GM12874 (cell line): ENCODE measurements around the gene SSBP3.

Source experiments
- TF ChIP-seq, protein P1 (sequence below): IDR thresholded peaks from 2 replicates; pipeline ENCODE4 v1.5.1; 2011; ENCODE audit warnings: low read depth, mild to moderate bottlenecking, control low read depth, low read length, moderate library complexity; ENCODE audit not compliant: insufficient read depth

Gene SSBP3

DNA sequence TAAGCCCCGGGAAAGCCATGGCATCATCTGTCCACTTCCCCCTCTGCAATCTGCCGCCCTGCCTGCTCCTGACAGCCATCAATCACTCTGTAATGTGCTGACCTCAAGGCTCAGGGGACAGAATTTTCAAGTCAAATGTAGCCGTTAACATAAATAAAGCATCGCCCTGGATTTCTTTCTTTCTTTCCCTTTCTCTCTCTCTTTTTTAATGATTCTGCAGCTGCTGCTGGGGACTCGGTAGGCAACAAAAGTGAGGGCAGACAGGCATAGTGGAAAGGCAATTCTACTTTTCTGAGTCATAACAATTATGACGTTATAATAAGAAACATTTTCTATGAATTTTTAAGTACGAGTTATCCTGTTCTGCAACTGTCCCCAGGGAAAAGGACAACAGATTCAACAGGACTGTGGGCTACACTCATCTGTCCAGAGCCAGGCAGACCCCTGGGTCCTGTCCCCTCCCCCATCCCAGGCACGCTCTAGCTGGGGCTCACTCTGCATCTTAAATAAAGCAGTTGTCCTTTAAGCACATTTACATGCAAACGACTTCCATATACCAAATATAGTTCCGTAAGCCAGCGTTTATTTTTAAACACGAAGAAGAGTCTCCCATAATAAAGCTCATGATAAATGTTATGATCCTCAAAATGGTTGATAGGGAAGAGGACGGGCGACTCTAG is 78.7 kb downstream of the SSBP3 start:
- TF ChIP-seq, protein P1, sequence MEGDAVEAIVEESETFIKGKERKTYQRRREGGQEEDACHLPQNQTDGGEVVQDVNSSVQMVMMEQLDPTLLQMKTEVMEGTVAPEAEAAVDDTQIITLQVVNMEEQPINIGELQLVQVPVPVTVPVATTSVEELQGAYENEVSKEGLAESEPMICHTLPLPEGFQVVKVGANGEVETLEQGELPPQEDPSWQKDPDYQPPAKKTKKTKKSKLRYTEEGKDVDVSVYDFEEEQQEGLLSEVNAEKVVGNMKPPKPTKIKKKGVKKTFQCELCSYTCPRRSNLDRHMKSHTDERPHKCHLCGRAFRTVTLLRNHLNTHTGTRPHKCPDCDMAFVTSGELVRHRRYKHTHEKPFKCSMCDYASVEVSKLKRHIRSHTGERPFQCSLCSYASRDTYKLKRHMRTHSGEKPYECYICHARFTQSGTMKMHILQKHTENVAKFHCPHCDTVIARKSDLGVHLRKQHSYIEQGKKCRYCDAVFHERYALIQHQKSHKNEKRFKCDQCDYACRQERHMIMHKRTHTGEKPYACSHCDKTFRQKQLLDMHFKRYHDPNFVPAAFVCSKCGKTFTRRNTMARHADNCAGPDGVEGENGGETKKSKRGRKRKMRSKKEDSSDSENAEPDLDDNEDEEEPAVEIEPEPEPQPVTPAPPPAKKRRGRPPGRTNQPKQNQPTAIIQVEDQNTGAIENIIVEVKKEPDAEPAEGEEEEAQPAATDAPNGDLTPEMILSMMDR, result no peak

DNA sequence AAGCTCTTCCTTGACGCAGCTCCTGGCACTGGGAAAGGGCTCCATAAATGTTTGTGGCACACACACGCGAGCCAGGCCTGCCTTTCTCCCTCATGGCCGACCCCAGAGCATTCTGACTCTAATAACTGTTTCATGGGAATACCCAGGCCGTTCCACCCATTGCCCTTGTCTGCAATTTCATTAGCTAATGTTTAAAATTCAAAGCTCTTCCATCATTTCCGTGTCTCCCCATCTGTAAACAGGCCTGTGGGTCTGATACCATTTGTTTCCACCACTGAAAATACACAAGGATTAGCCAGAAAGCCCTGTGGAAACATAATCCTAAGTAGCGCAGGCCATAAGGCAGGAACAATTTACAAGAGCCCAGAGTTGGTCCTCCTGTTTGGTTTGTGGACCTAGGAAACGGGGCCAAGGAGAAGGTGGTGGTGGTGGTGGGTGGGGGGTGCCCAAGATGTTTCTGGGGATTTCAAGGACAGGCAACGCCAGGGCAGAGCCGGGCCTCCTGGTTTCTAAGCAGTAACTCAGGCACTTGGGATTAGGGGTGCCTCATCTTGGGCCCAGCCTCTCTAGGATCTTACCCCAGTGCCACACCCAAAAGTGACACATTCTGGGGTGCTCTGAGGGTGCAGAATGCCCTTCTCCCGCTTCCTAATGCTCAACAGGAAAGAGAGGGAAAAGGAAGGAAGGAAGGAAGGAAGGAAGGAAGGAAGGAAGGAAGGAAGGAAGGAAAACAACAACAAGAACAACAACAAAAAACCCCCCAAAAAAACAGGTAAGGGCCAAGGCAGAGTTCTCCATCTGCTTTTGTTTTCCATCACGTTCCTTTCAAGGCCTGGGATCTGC is 79.4 kb downstream of the SSBP3 start:
- TF ChIP-seq, protein P1, result no peak

DNA sequence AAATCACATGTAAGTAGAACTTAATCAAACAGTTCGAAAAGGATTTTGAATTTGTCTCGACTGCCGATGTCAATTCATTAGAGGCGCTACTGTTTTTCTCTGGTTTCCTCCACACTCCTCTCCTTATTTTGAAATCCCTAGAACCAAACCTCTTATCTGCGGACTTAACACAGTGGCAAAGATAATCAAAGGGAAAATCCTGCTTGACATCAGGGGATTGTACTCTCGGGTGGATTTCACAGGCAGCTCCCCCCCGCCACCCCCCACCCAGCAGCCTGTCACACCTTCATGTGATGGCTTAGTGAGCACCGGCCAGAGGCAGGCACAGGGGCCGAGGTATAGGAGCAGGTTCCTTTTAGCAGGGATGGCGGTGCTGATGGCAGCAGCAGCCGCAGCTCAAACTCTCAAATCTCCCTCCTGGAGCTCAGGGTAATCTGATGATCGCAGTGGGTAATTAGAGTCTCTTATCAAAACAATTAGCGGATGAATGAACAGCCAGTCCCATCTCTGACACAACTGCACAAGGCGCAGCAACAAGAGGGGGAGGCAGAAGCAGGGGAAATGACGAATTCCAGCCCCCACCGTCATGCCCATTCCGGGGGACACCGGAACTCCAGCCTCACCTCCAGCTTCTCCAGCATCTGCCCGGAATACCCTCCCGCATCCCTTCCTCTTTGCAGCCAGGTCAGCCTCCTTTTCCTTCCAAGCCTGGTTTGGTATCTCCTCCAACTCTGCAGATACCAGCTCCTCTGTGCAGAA is 80.3 kb downstream of the SSBP3 start:
- TF ChIP-seq, protein P1, result no peak

DNA sequence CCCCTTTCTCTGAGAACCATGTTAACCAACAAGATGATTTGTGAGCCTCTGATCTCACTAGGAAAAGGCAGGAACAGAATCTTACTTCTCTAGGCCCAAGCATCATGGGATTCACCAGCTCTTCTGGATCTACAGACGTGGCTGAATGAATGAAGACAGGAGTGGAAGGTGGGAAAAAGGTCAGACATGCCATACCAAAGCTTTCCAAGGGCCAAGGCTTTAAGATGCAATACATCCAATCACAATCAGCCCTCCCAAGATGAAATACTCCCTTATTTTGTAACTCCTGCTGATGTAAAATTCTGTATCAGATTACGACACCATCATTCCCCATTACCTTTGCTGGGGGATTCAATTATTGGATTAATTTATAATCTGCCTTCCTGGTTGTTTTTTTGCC is 80.9 kb downstream of the SSBP3 start:
- TF ChIP-seq, protein P1, result no peak

DNA sequence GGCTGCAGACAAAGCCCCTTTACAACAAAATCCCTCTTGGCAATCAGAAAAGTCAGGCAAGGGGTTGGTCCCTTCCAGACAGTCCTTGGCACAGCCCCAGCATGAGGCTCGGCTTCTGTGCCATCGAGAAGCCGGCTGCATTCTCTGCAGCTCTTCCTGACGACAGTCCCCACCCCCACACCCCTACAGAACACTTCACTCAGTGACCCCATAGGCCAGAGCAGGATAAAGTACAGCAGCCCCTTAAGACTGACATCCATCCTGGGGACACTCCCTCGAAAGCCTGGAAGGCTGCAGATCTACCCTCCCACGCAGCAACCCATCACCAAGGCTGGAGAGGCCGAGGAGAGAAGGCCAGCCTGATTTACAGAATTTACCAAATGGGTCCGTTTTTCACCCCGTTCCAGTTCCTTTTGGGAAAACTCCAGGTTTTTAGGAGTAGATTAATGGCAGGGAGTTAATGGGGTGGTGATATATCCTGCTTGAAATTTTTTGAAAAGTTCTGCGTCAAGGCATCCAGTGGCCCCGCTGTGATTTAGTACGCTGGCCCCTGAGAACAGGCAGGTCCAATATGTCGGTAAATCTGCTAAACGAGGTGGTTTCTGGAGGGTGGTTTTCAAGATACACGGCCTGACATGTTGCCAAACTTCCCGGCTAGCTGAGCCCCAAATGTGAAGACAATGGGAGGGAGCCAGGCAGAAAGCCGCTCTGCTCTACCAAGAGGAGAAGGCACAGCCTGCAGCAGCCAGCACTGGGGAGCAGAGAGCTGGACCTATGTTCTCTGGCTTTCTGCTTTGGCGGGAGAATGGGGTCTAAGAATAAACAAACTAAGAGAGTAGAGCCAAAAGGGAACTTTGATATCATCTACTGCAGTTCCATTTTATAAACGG is 81.7 kb downstream of the SSBP3 start:
- TF ChIP-seq, protein P1, result no peak

DNA sequence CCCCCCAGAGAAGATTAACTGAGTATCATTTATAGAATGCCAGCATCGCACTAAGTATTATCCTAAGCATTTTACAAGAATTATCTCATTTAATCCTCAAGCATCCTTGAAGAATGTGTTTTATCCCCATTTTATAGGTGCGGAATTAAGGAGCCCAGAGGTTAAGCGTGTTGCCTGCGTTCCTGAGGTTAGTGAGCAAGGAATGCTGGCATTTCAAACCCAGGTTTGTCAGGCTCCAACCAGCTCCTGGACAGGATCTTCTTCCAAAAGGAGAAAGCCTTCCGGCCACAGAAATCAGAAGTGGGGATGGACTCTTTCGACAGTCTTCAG is 82.3 kb downstream of the SSBP3 start:
- TF ChIP-seq, protein P1, result no peak
